SK-N-SH (cell line): ENCODE measurements around the gene HSCB. TPM values are rescaled to one million over a fixed set of nuclear protein-coding genes. Genes with fewer than 3 reads are reported as not detected.
"Not testable (repeated sequence)": the region's sequence is repeated elsewhere in the genome, so short reads cannot be mapped to it uniquely, and the experiment has no call there.

Source experiments
- CTCF ChIA-PET: fragments of 300-600, 350-600 bp; formaldehyde crosslinking; extraction: SDS; loops from one replicate; lab custom pipeline; 2021; lab: Yijun Ruan, JAX
- POLR2A ChIA-PET: fragments of 350-600 bp; sonication (Branson Sonifier 250); formaldehyde crosslinking; extraction: SDS; loops from one replicate; lab custom pipeline; 2020; ENCODE audit warnings: antibody characterized with exemption, inconsistent platforms; lab: Yijun Ruan, JAX
- DNase-seq: peaks from one replicate; pipeline ENCODE4 v3.0.0; 2012
- H2AFZ ChIP-seq: fragments of 200-600 bp; sonication (generic); 2 replicates; pipeline ENCODE4 v1.8.1; 2016; ENCODE audit warnings: antibody characterized with exemption, mild to moderate bottlenecking, low read depth
- H3F3A ChIP-seq: fragments of 200-600 bp; sonication (generic); replicated peaks from 2 replicates; pipeline ENCODE3; 2016; ENCODE audit warnings: antibody characterized with exemption, mild to moderate bottlenecking; ENCODE audit not compliant: insufficient read depth
- H3K27ac ChIP-seq, 2 experiments: fragments of 200-500 bp in 1 of 2; fragments of 200-600 bp in 1 of 2; sonication (Bioruptor generic) in 1 of 2; sonication (generic), shearing (Covaris generic) in 1 of 2; 2 replicates each; pipeline versions ENCODE4 v1.5.1 to v1.6.1; 2014 to 2016; ENCODE audit warnings: low read depth in 2 of 2, inconsistent platforms in 1 of 2, low read length in 1 of 2, mild to moderate bottlenecking in 1 of 2, mixed read lengths in 1 of 2
- H3K27me3 ChIP-seq: fragments of 200-600 bp; sonication (generic), shearing (Covaris generic); 2 replicates; pipeline ENCODE4 v1.6.1; 2016; ENCODE audit warnings: mixed run types; ENCODE audit not compliant: insufficient read depth
- H3K36me3 ChIP-seq, 2 experiments: fragments of 200-500 bp in 1 of 2; fragments of 200-600 bp in 1 of 2; sonication (Bioruptor generic) in 1 of 2; sonication (generic) in 1 of 2; replicated peaks in 1 of 2; 2 replicates each; pipeline versions ENCODE3 to v1.5.1; 2014 to 2016; ENCODE audit warnings: low read length in 1 of 2, mild to moderate bottlenecking in 1 of 2; ENCODE audit not compliant: insufficient read depth in 2 of 2, control insufficient read depth in 1 of 2
- H3K4me1 ChIP-seq, 2 experiments: fragments of 200-500 bp in 1 of 2; fragments of 200-600 bp in 1 of 2; sonication (Bioruptor generic) in 1 of 2; sonication (generic), shearing (Covaris generic) in 1 of 2; 2 replicates each; pipeline versions ENCODE4 v1.5.1 to v1.6.1; 2014 to 2016; ENCODE audit warnings: low read depth in 1 of 2, low read length in 1 of 2, mixed run types in 1 of 2; ENCODE audit not compliant: insufficient read depth in 2 of 2, control insufficient read depth in 1 of 2
- H3K4me2 ChIP-seq: fragments of 200-600 bp; sonication (generic), shearing (Covaris generic); 2 replicates; pipeline ENCODE4 v1.6.1; 2017; ENCODE audit warnings: mixed run types
- H3K4me3 ChIP-seq, 2 experiments: fragments of 200-500 bp in 1 of 2; fragments of 200-600 bp in 1 of 2; sonication (Bioruptor generic) in 1 of 2; sonication (generic), shearing (Covaris generic) in 1 of 2; 2 replicates each; pipeline versions ENCODE4 v1.5.1 to v1.8.1; 2014 to 2016; ENCODE audit warnings: low read depth in 2 of 2, inconsistent platforms in 1 of 2, low read length in 1 of 2, mild to moderate bottlenecking in 1 of 2, mixed read lengths in 1 of 2, moderate library complexity in 1 of 2
- H3K79me2 ChIP-seq: fragments of 200-600 bp; sonication (generic); 2 replicates; pipeline ENCODE4 v1.8.1; 2017; ENCODE audit warnings: mild to moderate bottlenecking; ENCODE audit not compliant: insufficient read depth
- H3K9ac ChIP-seq: fragments of 200-600 bp; sonication (generic); 2 replicates; pipeline ENCODE4 v1.6.1; 2017; ENCODE audit warnings: mixed run types
- H3K9me2 ChIP-seq: fragments of 200-600 bp; sonication (generic); 2 replicates; pipeline ENCODE4 v1.6.1; 2017; ENCODE audit warnings: mixed run types
- H3K9me3 ChIP-seq: fragments of 200-600 bp; sonication (generic); 2 replicates; pipeline ENCODE4 v1.6.1; 2017; ENCODE audit warnings: mixed run types, mild to moderate bottlenecking, moderate library complexity
- H4K20me1 ChIP-seq: fragments of 200-600 bp; sonication (generic); 2 replicates; pipeline ENCODE4 v1.6.1; 2017; ENCODE audit warnings: mild to moderate bottlenecking, mixed run types; ENCODE audit not compliant: insufficient read depth
- CTCF ChIP-seq: fragments of 200-600 bp; sonication (generic); IDR thresholded peaks from 2 replicates; pipeline ENCODE4 v1.6.1; 2017; ENCODE audit warnings: antibody characterized with exemption, mild to moderate bottlenecking, moderate library complexity
- FOXM1 ChIP-seq: IDR thresholded peaks from 2 replicates; pipeline ENCODE4 v1.4.0; 2012; ENCODE audit warnings: low read depth, mild to moderate bottlenecking
- GABPA ChIP-seq: IDR thresholded peaks from 2 replicates; pipeline ENCODE4 v1.4.0; 2012; ENCODE audit warnings: low read depth, mild to moderate bottlenecking
- GATA2 ChIP-seq: sonication (generic); formaldehyde crosslinking; IDR thresholded peaks from 2 replicates; pipeline ENCODE4 v1.5.0; 2020; ENCODE audit warnings: mild to moderate bottlenecking, missing genetic modification reagents
- JUND ChIP-seq: IDR thresholded peaks from 2 replicates; pipeline ENCODE4 v1.4.0; 2012
- MEF2A ChIP-seq: IDR thresholded peaks from 2 replicates; pipeline ENCODE4 v1.4.0; 2012; ENCODE audit warnings: low read depth, borderline replicate concordance
- MXI1 ChIP-seq: IDR thresholded peaks from 2 replicates; pipeline ENCODE4 v1.6.1; 2012; ENCODE audit warnings: mild to moderate bottlenecking, low read depth, low read length, improper control_type of control experiment
- RAD21 ChIP-seq: IDR thresholded peaks from 2 replicates; pipeline ENCODE4 v1.6.1; 2012; ENCODE audit warnings: mild to moderate bottlenecking, low read length
- REST ChIP-seq: IDR thresholded peaks from 2 replicates; pipeline ENCODE4 v1.6.1; 2012; ENCODE audit warnings: mild to moderate bottlenecking, low read depth, low read length, moderate library complexity
- RFX5 ChIP-seq: IDR thresholded peaks from 2 replicates; pipeline ENCODE4 v1.6.1; 2012; ENCODE audit warnings: mild to moderate bottlenecking, improper control_type of control experiment, low read length
- SIN3A ChIP-seq: IDR thresholded peaks from 2 replicates; pipeline ENCODE4 v1.6.1; 2012; ENCODE audit warnings: low read depth, mild to moderate bottlenecking, low read length, moderate library complexity, borderline replicate concordance
- TAF1 ChIP-seq: IDR thresholded peaks from 2 replicates; pipeline ENCODE4 v1.6.1; 2012; ENCODE audit warnings: low read depth, mild to moderate bottlenecking, low read length, moderate library complexity, borderline replicate concordance
- TCF12 ChIP-seq: IDR thresholded peaks from 2 replicates; pipeline ENCODE4 v1.4.0; 2012
- TEAD4 ChIP-seq: IDR thresholded peaks from 2 replicates; pipeline ENCODE4 v1.4.0; 2012; ENCODE audit warnings: mild to moderate bottlenecking, borderline replicate concordance; ENCODE audit not compliant: insufficient read depth
- ZBTB33 ChIP-seq: IDR thresholded peaks from 2 replicates; pipeline ENCODE4 v1.4.0; 2012; ENCODE audit warnings: low read depth, borderline replicate concordance
- WGBS: methylation state at CpG from one replicate; pipeline ENCODE4 v1.1.6; 2017; ENCODE audit warnings: low lambda C conversion rate; 5-methylcytosine and 5-hydroxymethylcytosine counted together
- polyA plus RNA-seq, 3 experiments: library from polyadenylated mRNA; depleted of rRNA; stranded (reverse); fragments of >200 nt; gene quantifications; 2 replicates each; pipeline ENCODE4 v1.2.3, GENCODE V29; 2012

Gene HSCB
- polyA plus RNA-seq, 1 of the 3 experiments (the other 2 are of a cell fraction), result 19.9 TPM

- DNase-seq, H3K36me3 ChIP-seq, H3K4me2 ChIP-seq, CTCF ChIA-PET, H3K4me3 ChIP-seq, H2AFZ ChIP-seq, H4K20me1 ChIP-seq, H3F3A ChIP-seq, H3K9ac ChIP-seq, H3K27ac ChIP-seq, H3K79me2 ChIP-seq, H3K9me3 ChIP-seq, H3K9me2 ChIP-seq, H3K27me3 ChIP-seq, H3K4me1 ChIP-seq: not testable (repeated sequence)
- 96% methylated on average over 6 of the region's 6 CpGs for WGBS
- POLR2A ChIA-PET, result interaction anchor here (0.6 to 1.0 kb wide), 2 partner anchors 9 to 13 kb away, joined by 3 to 4 read pairs; partner anchors contain the start of gene TTC28
Measured at GRCh38 chr22:28693041-28693760, 48.6 kb upstream of the HSCB start.

- ChIA-PET POLR2A (no interaction called here), CTCF (no interaction called here)
- no peak for DNase-seq
- no peak overlapping the region for H3K9ac ChIP-seq
- 100% methylated on average over 2 of the region's 2 CpGs for WGBS
- no peak for TF ChIP-seq GABPA
- no peak for TF ChIP-seq TEAD4
- TF ChIP-seq MEF2A, result no peak
- TF ChIP-seq SIN3A, result no peak
- no peak for TF ChIP-seq REST
- no peak overlapping the region for H2AFZ ChIP-seq
- H3K27me3 ChIP-seq, result no peaks in the 10 kb centered on the region
- no peaks in the 10 kb centered on the region for H3K79me2 ChIP-seq
- H3K4me1 ChIP-seq, result no peaks in the 10 kb centered on the region
- no peaks in the 10 kb centered on the region for H3K9me2 ChIP-seq
- H3F3A ChIP-seq, result no peaks in the 10 kb centered on the region
- no peaks in the 10 kb centered on the region for H4K20me1 ChIP-seq
- no peak overlapping the region for H3K4me2 ChIP-seq
- no peaks in the 10 kb centered on the region for H3K36me3 ChIP-seq
- H3K9me3 ChIP-seq, result no peaks in the 10 kb centered on the region
- H3K4me3 ChIP-seq, result no peak overlapping the region
- H3K27ac ChIP-seq, result no peak overlapping the region
Measured at GRCh38 chr22:28702891-28703290, 38.9 kb upstream of the HSCB start.

- Histone ChIP-seq H3K9ac (no peak overlapping the region), H3K9me2 (no peaks in the 10 kb centered on the region), H3F3A (no peaks in the 10 kb centered on the region), H3K79me2 (no peaks in the 10 kb centered on the region), H3K4me1 (no peaks in the 10 kb centered on the region), H3K27ac (no peak overlapping the region), H4K20me1 (no peaks in the 10 kb centered on the region), H2AFZ (no peak overlapping the region), H3K9me3 (no peaks in the 10 kb centered on the region), H3K4me3 (no peak overlapping the region), H3K36me3 (no peaks in the 10 kb centered on the region), H3K4me2 (no peak overlapping the region), H3K27me3 (no peaks in the 10 kb centered on the region)
- CTCF ChIA-PET, result no interaction called here
- no peak for DNase-seq
- POLR2A ChIA-PET, result no interaction called here
- TF ChIP-seq ZBTB33, result no peak
- TF ChIP-seq FOXM1, result no peak
- TF ChIP-seq TCF12, result no peak
- TF ChIP-seq TEAD4, result no peak
- TF ChIP-seq CTCF, result no peak
- TF ChIP-seq RAD21, result no peak
- TF ChIP-seq RFX5, result no peak
- TF ChIP-seq GATA2 (CRISPR knock-in tag), result no peak
- no peak for TF ChIP-seq MXI1
- no peak for TF ChIP-seq TAF1
- TF ChIP-seq JUND, result no peak
Measured at GRCh38 chr22:28703436-28703835, 38.4 kb upstream of the HSCB start.
